Endothelial cell (in vitro differentiated cells): ENCODE results near the gene SEC24D. TPM values are rescaled to one million over a fixed set of nuclear protein-coding genes. Genes with fewer than 3 reads are reported as not detected.

Experiments
- DNase-seq: peaks from one replicate; pipeline ENCODE4 v3.0.0; 2021; ENCODE audit warnings: low spot score
- H3K27ac Mint-ChIP-seq: one replicate; pipeline ENCODE4 v1.8.0; 2021; ENCODE audit warnings: mixed read lengths, inconsistent platforms; ENCODE audit not compliant: unreplicated experiment
- H3K27me3 Mint-ChIP-seq: one replicate; pipeline ENCODE4 v1.8.0; 2021; ENCODE audit warnings: mild to moderate bottlenecking, moderate library complexity, mixed read lengths, inconsistent platforms; ENCODE audit not compliant: unreplicated experiment
- H3K36me3 Mint-ChIP-seq: one replicate; pipeline ENCODE4 v1.8.0; 2021; ENCODE audit warnings: mild to moderate bottlenecking, low read depth, mixed read lengths, inconsistent platforms; ENCODE audit not compliant: unreplicated experiment
- H3K4me1 Mint-ChIP-seq: one replicate; pipeline ENCODE4 v1.8.0; 2021; ENCODE audit warnings: mild to moderate bottlenecking, mixed read lengths, inconsistent platforms; ENCODE audit not compliant: unreplicated experiment
- H3K4me3 Mint-ChIP-seq: one replicate; pipeline ENCODE4 v1.8.0; 2021; ENCODE audit warnings: mild to moderate bottlenecking, mixed read lengths, inconsistent platforms; ENCODE audit not compliant: unreplicated experiment
- H3K9me3 Mint-ChIP-seq: one replicate; pipeline ENCODE4 v1.8.0; 2021; ENCODE audit warnings: mixed read lengths, inconsistent platforms; ENCODE audit not compliant: unreplicated experiment
- CTCF ChIP-seq: fragments of 200-600 bp; sonication (generic); IDR thresholded peaks from one replicate; pipeline ENCODE4 v1.5.0; 2021; ENCODE audit warnings: antibody characterized with exemption; ENCODE audit not compliant: unreplicated experiment
- total RNA-seq: library from RNA; stranded (reverse); fragmentation: NEBNext Ultra II Directional; extraction: Animal tissue kit (Norgen Biotek cat#: 25700); gene quantifications from one replicate; pipeline ENCODE4 v1.2.1, GENCODE V29; 2021; ENCODE audit not compliant: unreplicated experiment

Gene SEC24D
- total RNA-seq, 1 donor from 2014 or later = 70.4 TPM

DNA sequence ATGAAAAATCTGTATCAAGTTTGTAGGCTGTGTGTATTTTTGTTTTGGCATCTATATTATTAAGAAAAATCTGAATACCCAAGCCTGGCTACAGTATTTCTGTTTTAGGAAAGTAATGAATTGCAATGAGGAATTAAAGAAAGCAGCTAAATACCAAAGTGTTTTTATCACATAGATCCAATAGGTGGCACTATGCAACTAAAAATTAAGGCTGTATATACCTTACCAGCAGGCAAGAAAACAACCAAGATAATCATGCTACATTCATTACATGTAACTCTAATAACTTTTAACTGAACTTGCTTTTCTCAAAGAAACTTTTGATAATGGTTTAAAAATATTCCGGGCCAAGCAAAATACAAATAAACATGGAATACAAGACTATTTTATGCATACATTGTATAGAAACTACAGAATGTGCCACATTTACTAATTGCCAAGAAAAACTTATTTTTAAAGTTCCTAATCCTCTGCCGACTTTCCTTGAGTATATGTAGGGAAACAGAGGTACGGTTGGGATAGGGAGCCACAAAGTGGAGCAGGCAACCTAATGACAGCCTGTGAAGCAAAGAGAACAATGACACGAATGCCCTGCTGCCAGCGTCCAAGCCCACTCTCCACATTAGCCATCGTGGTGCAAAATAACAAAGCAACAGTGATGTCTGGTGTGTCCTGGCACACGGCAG is 63.7 kb downstream of the SEC24D start:
- no peak for DNase-seq
- Mint-ChIP-seq H3K27ac (no peak overlapping the region), H3K36me3 (peaks cover 4% of the 10 kb centered on the region), H3K27me3 (peaks cover 1% of the 10 kb centered on the region), H3K9me3 (no peaks in the 10 kb centered on the region), H3K4me1 (peaks cover 2% of the 10 kb centered on the region), H3K4me3 (no peak overlapping the region)
- TF ChIP-seq CTCF = peak; percentile 71

DNA sequence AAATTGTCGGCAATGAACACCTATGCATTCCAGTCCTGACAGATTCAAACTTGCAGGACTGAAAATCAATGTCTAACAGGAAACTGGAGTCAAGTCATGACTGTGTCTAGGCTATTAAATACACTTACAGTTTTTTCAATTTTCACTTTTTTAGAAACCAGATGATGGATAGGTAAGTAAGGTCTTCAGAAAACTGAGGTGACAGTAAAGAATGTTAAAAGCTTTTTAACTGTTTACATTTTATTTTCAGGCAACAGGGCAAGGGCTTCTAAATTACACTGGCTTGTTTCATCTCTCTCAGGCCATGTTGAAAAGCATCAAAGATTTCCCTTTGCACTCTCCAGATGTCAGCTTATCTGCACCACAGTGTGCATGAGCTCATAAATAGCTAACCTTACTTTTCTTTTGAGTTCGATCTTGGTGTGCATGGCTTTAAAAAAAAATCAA is 65.2 kb downstream of the SEC24D start:
- Mint-ChIP-seq H3K4me1 (peaks cover 2% of the 10 kb centered on the region), H3K9me3 (no peaks in the 10 kb centered on the region), H3K4me3 (no peak overlapping the region), H3K27me3 (peaks cover 1% of the 10 kb centered on the region), H3K27ac (no peak overlapping the region), H3K36me3 (peaks cover 12% of the 10 kb centered on the region)
- no peak for TF ChIP-seq CTCF
- no peak for DNase-seq

- peaks cover 17% of the 10 kb centered on the region for H3K36me3 Mint-ChIP-seq
- TF ChIP-seq CTCF = no peak
- H3K4me3 Mint-ChIP-seq = no peak overlapping the region
- no peak for DNase-seq
- no peak overlapping the region for H3K27ac Mint-ChIP-seq
- no peaks in the 10 kb centered on the region for H3K9me3 Mint-ChIP-seq
- H3K27me3 Mint-ChIP-seq = peaks cover 1% of the 10 kb centered on the region
- peaks cover 2% of the 10 kb centered on the region for H3K4me1 Mint-ChIP-seq
Measured at GRCh38 chr4:118769161-118769560, 66.8 kb downstream of the SEC24D start.

DNA sequence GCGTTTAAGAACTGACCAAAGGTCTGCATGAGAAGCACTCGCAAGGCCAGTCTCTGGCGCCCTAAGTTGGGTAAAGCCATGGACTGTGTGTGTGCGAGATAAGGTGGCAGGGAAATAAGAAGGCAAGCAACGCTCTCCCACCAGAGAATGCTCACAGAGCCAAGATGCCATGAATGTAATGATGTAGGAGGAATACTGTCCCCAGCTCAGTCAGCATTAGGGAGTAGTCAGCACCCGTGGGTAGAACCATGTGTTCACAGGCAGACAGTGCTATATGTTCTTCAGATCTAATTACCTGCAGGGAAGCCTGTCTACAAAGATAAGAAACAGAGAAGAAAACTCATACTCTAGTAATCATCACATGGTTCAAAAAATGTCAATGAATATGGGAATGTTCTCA is 68.8 kb downstream of the SEC24D start:
- Mint-ChIP-seq H3K4me1 (no peaks in the 10 kb centered on the region), H3K27ac (no peak overlapping the region), H3K27me3 (peaks cover 3% of the 10 kb centered on the region), H3K9me3 (no peaks in the 10 kb centered on the region), H3K4me3 (no peak overlapping the region), H3K36me3 (peaks cover 25% of the 10 kb centered on the region)
- TF ChIP-seq CTCF = no peak
- DNase-seq = no peak

GRCh38 chr4:118765399-118765798 is 70.5 kb downstream of the SEC24D start:
- Mint-ChIP-seq H3K4me1 (no peaks in the 10 kb centered on the region), H3K36me3 (peaks cover 32% of the 10 kb centered on the region), H3K9me3 (no peaks in the 10 kb centered on the region), H3K4me3 (no peak overlapping the region), H3K27me3 (peaks cover 3% of the 10 kb centered on the region), H3K27ac (no peak overlapping the region)
- TF ChIP-seq CTCF = no peak
- DNase-seq = no peak
